M059J (cell line): ENCODE measurements around the gene ZAR1L. TPM values are rescaled to one million over a fixed set of nuclear protein-coding genes. Genes with fewer than 3 reads are reported as not detected.

Source experiments
- DNase-seq: peaks from one replicate; pipeline ENCODE4 v3.0.0-alpha.2; 2012; ENCODE audit warnings: low read depth
- total RNA-seq: library from RNA; depleted of rRNA; stranded (reverse); fragments of >200 nt; shearing (Covaris generic); gene quantifications from 2 replicates; pipeline ENCODE4 v1.2.3, GENCODE V29; 2014; rRNA removed

The ZAR1L gene
- total RNA-seq, 1 experiment from 2014 or later, result not detected

- no peak for DNase-seq
Observed at GRCh38 chr13:32255724-32256109, 59.4 kb downstream of the ZAR1L start.

DNA sequence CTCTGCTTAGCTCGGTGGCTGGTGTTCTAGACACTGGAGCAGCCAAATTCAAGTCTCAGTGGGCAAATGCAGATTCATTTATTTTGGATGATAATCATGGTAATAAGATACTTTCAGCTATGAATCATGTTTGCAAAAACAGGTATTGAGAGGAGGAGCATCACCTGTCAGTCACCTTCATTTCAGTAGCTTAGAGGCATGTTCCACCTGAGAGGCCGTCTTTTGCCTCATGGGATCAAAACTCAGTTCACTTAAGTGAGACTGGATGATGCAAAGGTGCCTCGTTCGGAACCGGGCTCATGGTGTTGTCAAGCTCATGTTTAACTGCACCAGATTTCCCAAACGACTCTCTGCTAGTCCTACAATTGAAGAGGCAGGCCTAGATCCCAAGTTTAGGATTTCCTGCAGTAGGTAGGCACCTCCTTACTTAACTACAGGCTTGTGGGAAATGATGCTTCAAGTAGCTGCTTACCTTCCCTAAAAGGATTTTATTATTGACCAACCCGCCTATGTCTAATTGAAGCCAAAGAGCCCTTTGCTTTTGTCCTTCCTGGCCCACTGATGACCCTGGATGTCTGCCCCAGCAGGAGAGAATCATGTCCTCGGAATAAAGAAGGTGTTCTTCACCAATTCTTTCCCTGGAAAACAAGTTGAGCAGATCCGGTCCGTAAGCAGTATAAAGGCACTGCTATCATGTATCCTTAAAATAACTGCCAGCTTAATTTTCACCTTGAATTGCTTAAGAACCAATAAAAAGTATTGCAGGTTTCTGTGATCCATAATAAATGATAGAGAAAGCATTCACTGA lies 60.0 kb downstream of the ZAR1L start:
- no peak for DNase-seq

GRCh38 chr13:32254416-32254815 lies 60.7 kb downstream of the ZAR1L start:
- no peak for DNase-seq

GRCh38 chr13:32253911-32254399 lies 61.2 kb downstream of the ZAR1L start:
- DNase-seq, result no peak

Other genes with a start within 250 kb of the ZAR1L start
- 8.7 and 11.4 TPM in 2 replicates for gene BRCA2, start 145 bp upstream of the ZAR1L start, total RNA-seq
- gene N4BP2L1, start 112.8 kb upstream of the ZAR1L start, total RNA-seq, result 0.66 and 2.1 TPM in 2 replicates
- 26.5 and 31.0 TPM in 2 replicates for gene N4BP2L2, start 223.4 kb upstream of the ZAR1L start, total RNA-seq